GM21390 (cell line): Measurements from ENCODE around the gene MYOM3.

Source experiments
- ATAC-seq: cut with Tn5 transposase; IDR thresholded peaks from one replicate; pipeline ENCODE4 v1.9.1; 2021; ENCODE audit not compliant: unreplicated experiment

MYOM3 gene

GRCh38 chr1:24139222-24139489 lies 27.2 kb upstream of the MYOM3 start:
- no peak for ATAC-seq

GRCh38 chr1:24138476-24139221 lies 26.7 kb upstream of the MYOM3 start:
- ATAC-seq = no peak

- ATAC-seq = no peak
These were observed 25.1 kb upstream of the MYOM3 start for GRCh38 chr1:24136956-24137539.

- ATAC-seq = no peak
These were observed 22.4 kb upstream of the MYOM3 start for GRCh38 chr1:24134376-24134775.

GRCh38 chr1:24133819-24134218 lies 21.9 kb upstream of the MYOM3 start:
- no peak for ATAC-seq

- no peak for ATAC-seq
These were observed 18.4 kb upstream of the MYOM3 start for GRCh38 chr1:24130385-24130784.

GRCh38 chr1:24127801-24128363 lies 15.9 kb upstream of the MYOM3 start:
- no peak for ATAC-seq

GRCh38 chr1:24127134-24127800 lies 15.3 kb upstream of the MYOM3 start:
- ATAC-seq = no peak

GRCh38 chr1:24126672-24127023 lies 14.7 kb upstream of the MYOM3 start:
- ATAC-seq = no peak

- no peak for ATAC-seq
These were observed 14.2 kb upstream of the MYOM3 start for GRCh38 chr1:24126018-24126671.

- no peak for ATAC-seq
These were observed 13.5 kb upstream of the MYOM3 start for GRCh38 chr1:24125456-24125855.

GRCh38 chr1:24124980-24125379 lies 13.0 kb upstream of the MYOM3 start:
- ATAC-seq = no peak

GRCh38 chr1:24123611-24124010 lies 11.7 kb upstream of the MYOM3 start:
- no peak for ATAC-seq

GRCh38 chr1:24122776-24123175 lies 10.8 kb upstream of the MYOM3 start:
- no peak for ATAC-seq

GRCh38 chr1:24121406-24121805 lies 9.5 kb upstream of the MYOM3 start:
- no peak for ATAC-seq

- no peak for ATAC-seq
These were observed 9.0 kb upstream of the MYOM3 start for GRCh38 chr1:24120965-24121364.

- no peak for ATAC-seq
These were observed 8.2 kb upstream of the MYOM3 start for GRCh38 chr1:24119859-24120756.

GRCh38 chr1:24119489-24119858 lies 7.5 kb upstream of the MYOM3 start:
- no peak for ATAC-seq

- no peak for ATAC-seq
These were observed 6.7 kb upstream of the MYOM3 start for GRCh38 chr1:24118410-24119242.
